SU-DHL-6 (cell line): ENCODE results near the gene PTPN18.

Source experiments
- EZH2phosphoT487 ChIP-seq: fragments of 200-600 bp; sonication (generic), shearing (Covaris generic); conservative IDR thresholded peaks from 2 replicates; pipeline ENCODE4 v1.6.1; 2018; ENCODE audit warnings: mild to moderate bottlenecking, antibody characterized with exemption, low read length, moderate library complexity, mixed read lengths
- TF ChIP-seq, protein P1 (sequence below): fragments of 200-600 bp; sonication (generic); IDR thresholded peaks from one replicate; pipeline ENCODE4 v1.5.1; 2017; ENCODE audit warnings: antibody characterized with exemption, mild to moderate bottlenecking, low read length, moderate library complexity; ENCODE audit not compliant: insufficient read depth, poor library complexity, severe bottlenecking

DNA sequence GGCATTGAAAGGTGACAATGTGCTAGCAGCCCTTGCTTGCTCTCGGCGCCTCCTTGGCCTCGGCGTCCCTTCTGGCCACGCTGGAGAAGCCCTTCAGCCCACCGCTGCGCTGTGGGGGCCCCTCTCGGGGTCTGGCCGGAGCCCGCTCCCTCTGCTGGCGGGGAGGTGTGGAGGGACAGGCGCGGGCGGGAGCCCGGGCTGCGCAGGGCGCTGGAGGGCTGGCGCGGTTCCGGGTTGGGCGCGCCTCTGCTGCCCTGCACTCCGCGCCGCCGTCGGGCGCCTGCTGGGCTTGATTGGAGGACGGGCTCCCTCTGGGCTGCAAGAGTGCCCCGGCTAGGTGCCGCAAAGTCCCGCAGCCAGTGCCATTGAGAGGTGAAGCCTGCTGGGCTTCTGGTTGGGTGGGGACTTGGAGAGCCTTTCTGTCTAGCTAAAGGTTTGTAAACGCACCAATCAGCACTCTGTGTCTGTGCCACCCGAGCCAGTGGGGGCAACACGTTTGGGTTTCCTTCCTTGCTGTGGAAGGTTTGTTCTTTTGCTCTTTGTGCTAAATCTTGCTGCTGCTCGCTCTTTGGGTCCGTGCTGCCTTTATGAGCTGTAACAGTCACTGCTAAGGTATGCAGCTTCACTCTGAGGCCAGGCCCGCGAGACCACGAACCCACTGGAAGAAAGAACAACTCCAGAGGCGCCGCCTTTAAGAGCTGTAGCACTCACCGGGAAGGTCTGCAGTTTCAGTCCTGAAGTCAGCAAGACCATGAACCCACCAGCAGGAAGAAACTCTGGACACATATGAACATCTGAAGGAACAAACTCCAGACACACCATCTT lies 27.9 kb upstream of the PTPN18 start:
- TF ChIP-seq, protein P1, sequence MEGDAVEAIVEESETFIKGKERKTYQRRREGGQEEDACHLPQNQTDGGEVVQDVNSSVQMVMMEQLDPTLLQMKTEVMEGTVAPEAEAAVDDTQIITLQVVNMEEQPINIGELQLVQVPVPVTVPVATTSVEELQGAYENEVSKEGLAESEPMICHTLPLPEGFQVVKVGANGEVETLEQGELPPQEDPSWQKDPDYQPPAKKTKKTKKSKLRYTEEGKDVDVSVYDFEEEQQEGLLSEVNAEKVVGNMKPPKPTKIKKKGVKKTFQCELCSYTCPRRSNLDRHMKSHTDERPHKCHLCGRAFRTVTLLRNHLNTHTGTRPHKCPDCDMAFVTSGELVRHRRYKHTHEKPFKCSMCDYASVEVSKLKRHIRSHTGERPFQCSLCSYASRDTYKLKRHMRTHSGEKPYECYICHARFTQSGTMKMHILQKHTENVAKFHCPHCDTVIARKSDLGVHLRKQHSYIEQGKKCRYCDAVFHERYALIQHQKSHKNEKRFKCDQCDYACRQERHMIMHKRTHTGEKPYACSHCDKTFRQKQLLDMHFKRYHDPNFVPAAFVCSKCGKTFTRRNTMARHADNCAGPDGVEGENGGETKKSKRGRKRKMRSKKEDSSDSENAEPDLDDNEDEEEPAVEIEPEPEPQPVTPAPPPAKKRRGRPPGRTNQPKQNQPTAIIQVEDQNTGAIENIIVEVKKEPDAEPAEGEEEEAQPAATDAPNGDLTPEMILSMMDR = no peak
- no peak for TF ChIP-seq EZH2phosphoT487
